AG08396 (cell line): ENCODE data around the gene PDE8B.

Experiments
- DNase-seq: peaks from one replicate; pipeline ENCODE4 v3.0.0; 2012; ENCODE audit warnings: low spot score, mixed read lengths

The PDE8B gene

GRCh38 chr5:77186652-77187370 is 23.7 kb upstream of the PDE8B start:
- no peak for DNase-seq

- DNase-seq, result no peak
Measured at GRCh38 chr5:77189421-77189820, 21.1 kb upstream of the PDE8B start.

DNA sequence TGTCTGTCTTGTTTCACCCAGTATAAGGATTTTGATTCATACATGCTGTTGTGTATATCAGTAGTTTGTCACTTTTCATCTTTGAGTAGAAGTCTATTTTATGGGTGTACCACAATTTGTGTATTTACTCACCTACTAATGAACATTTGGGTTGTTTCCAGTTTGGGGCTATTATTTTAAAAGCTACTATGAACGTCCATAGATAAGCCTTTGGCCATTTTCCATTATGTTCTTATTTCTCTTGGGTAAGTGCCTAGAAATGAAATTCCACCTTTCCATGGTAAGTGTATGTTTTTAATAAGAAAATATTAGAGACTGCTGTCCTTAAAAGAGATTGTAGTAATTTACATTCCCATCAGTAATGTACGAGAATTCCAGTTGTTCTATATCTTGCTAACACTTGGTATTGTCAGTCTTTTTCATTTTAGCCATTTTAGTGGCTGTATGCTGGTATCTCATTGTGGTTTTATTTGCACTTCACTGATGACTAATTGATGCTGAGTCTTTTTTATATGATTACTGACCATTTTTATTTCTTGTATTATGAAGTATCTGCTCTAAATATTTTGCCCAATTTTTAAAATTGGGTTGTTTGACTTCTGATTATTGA is 17.9 kb upstream of the PDE8B start:
- DNase-seq, result no peak

DNA sequence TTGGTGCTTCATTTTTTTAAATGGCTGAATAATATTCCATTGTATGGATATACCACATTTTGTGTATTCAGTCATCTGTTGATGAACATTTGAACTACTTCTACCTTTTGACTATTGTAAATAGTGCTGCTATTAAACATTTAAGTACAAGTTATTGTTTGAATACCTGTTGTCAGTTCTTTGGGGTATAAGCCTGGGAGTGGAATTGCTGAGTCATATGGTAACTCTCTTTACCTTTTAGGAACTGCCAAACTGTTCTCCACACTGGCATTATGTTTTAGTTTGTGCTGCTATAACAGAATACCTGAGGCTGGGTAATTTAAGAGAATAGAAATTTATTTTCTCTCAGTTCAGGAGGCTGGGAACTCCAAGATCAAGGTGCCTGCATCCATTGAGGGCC is 15.7 kb upstream of the PDE8B start:
- DNase-seq, result no peak

- DNase-seq, result no peak
Measured at GRCh38 chr5:77197840-77198554, 12.5 kb upstream of the PDE8B start.

DNA sequence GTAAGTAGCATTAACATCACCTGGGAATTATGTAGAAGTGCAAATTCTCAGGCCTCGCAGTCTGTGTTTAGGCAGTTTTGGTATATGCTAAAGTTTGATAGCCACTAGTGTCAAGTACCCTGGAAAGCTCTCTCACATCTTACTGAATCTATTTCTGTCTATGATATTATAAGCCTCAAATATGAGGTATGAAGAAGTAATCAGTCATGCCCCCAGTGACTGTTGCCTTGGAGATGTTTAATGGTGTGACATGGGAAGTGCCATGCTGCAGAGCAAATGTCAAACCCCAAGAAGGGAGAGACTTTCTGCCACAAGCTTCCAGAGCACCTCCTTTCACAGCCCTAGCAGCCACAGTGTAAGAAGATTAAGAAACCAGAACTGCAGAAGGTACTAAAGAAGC is 9.8 kb upstream of the PDE8B start:
- no peak for DNase-seq

GRCh38 chr5:77202145-77202544 is 8.3 kb upstream of the PDE8B start:
- DNase-seq, result no peak

DNA sequence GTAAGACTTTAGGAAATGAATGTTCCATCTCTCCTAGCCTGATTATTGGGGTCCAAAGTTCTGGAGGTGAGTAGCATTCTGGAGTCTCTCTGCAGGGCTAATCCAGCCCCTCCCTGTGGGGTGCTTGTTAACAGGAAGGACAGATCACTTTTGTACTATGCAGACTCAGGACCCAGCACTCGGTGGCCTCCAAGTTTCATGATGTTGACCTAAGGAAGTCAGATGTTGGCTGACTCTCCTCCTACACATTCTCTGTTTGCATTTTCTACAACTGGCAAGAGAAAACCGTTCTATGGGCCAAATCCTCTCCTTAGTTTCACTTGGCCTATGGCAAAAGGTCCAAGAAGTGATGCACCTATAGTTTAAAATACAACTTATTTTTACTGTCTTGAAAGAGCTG is 5.5 kb upstream of the PDE8B start:
- DNase-seq, result no peak

GRCh38 chr5:77208507-77209163 is 1.8 kb upstream of the PDE8B start:
- DNase-seq, result no peak

DNA sequence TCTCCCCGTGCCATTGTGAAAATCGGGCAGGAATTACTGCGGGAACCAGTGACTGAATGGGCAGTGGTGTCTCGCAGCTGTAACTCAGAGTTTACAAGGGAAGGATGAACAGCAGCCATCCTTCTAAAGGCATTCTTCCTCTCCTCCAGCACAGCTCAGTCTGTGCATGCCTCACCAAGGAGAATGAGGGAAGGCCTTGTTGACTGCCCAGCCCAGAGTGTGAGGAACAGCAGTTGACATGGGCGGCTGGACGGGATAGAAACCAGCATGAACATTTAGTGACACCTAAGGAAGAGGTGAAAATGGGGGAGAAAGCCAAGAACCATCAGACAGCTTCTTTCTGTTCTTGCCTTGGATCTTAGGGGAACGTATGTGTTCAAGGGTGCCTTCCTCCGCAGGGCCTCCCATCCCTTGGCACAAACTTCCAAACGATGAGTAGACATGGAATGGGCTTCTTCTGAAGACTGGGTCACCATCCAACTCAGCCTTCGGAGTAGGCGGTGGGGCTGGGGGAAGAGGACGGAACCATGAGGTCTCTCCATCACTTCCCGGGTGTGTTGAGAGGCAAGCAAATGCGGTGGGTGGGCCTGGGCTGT is 887 bp upstream of the PDE8B start:
- DNase-seq, result no peak

DNA sequence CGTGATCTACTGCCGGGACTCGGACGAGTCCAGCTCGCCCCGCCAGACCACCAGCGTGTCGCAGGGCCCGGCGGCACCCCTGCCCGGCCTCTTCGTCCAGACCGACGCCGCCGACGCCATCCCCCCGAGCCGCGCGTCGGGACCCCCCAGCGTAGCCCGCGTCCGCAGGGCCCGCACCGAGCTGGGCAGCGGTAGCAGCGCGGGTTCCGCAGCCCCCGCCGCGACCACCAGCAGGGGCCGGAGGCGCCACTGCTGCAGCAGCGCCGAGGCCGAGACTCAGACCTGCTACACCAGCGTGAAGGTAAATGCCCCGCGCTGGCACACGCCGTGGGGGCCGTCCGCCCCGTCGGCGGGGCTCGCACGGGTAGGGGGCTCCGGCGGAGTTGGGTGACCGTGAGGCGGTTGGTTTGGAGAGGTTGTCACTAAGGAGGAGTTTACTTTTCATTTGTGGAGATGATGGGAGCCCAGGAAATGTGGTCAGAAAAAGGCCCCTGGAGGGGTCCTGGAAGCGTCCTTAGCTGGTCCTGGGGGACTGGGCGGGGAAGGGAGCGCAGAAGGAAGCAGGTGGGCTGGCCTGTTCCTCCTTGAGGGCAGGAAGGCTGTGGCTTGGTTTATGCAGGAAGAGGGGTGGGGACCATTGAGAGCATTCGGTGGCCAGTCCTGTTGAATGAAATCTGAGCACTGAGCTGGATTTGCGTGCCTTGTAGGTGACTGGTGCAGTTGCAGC is 647 bp downstream of the PDE8B start:
- no peak for DNase-seq

DNA sequence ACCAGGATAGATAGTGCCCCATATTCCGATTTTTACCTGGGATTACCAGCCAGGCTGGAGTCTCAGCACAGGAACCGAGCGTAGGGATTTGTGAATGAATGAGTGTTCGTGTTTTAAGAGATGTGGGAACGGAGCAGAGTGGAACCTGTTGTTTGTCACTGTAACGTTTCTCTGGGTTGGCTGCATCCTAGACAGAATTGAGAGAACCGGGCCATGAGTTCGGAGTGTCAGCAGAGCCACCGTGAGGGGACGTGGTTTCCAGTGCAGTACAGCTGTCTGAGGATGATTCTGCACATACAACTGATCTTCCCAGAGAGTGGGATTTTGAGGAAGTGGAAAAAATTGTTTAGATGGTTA is 1.2 kb downstream of the PDE8B start:
- no peak for DNase-seq

DNA sequence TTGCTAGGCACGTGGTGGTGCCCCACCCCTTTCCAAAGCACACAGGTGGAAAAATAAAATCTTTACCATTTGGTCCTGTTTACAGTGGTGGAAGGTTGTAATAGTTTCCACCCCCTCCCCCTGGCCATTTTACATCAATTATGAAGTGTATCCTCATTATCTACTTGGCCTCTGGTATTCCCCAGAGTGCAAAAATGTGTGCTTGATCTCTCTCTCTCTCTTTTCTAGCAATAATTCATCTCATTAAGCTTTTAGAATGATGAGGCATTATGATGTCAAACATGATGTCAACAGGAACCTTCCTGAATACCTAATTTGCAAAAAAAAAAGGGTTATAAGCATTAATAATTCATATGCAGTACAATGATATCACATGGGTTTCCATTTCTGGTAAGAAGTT is 3.1 kb downstream of the PDE8B start:
- DNase-seq, result no peak

GRCh38 chr5:77214151-77214550 is 3.7 kb downstream of the PDE8B start:
- no peak for DNase-seq

DNA sequence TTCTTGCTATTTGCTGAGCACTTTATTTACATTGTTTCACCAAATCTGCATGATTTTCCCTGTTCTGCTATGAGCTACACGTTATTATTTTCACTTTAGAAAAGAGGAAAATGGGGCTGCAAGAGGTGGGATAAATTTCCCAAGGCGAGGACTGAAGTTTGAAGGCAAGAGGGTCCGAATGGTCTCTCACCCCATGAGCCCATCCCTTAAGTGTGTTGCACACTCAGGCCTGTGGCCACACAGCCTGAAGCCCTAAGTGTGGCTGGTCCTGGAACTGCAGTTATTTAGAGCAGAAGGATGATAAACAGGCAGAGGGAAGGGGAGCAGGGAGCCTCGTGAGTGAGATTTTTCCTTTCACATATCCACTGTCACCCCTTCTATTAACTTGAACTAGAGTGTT is 7.8 kb downstream of the PDE8B start:
- no peak for DNase-seq

- no peak for DNase-seq
Measured at GRCh38 chr5:77221115-77221514, 10.6 kb downstream of the PDE8B start.

- DNase-seq, result no peak
Measured at GRCh38 chr5:77222722-77223121, 12.2 kb downstream of the PDE8B start.

- DNase-seq, result no peak
Measured at GRCh38 chr5:77223653-77224052, 13.2 kb downstream of the PDE8B start.

DNA sequence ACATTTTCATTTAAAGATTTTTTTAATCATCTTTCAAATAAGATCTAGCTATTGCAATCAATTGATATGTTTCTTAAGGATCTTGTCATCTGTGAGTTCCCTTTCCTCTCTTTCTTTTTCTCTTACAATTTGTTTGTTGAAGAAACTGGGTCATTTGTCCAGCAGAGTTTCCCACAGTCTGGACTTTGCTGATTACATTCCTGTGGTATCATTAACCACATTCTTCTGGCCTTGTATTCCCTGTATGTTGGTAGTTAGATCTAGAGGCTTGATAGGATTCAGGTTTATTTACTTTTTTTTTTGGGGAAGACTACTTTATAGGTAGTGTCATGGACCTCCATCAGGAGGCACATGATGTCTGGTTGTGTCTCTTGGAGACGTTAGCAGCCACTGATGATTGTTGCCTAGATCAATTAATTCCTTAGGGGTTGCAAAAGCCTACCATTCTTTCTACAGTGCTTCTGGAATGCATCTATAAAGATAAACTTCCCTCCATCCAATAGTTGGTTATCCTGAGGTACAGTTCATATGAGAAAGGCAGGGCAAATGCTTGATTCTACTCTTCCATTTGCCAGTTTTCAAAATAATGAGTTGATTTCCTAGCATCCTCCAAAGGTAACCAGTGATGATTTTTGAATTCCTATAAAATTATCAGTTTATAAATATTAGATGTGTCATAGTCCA is 14.3 kb downstream of the PDE8B start:
- DNase-seq, result peak; percentile 29

GRCh38 chr5:77225531-77225930 is 15.1 kb downstream of the PDE8B start:
- DNase-seq, result no peak

GRCh38 chr5:77229887-77230286 is 19.4 kb downstream of the PDE8B start:
- DNase-seq, result no peak
